HG02610 (cell line): ENCODE data around the gene ZNG1B.
"Not testable (repeated sequence)": the region's sequence is repeated elsewhere in the genome, so short reads cannot be mapped to it uniquely, and the experiment has no call there.

Experiments
- ATAC-seq: cut with Tn5 transposase; IDR thresholded peaks from one replicate; pipeline ENCODE4 v1.9.1; 2021; ENCODE audit warnings: mild to moderate bottlenecking, moderate library complexity; ENCODE audit not compliant: unreplicated experiment

The ZNG1B gene

DNA sequence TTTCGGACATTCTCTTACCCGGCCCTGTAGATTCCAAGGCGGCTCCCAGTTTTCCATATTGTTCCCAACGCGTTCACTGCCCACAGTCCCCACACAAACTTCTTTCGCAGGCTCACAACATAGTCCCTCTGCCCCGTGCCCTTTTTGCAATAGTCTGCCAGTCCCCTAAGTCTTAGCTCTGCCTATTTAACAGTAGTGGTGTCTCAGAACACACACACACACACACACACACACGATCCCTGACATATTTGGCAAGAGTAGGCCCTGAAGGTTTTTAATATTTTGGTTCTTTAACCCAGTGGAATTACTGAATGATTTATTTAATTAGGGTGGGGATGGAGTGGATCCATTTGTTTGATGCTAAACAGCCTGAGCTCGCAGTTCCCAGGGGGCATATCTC, 105.0 kb downstream of the ZNG1B start:
- ATAC-seq, result not testable (repeated sequence)
